NCI-H187 treated with DMSO at 0.1 percent for 48 hours (cell line): ENCODE data around the gene FRMPD4.
"Not testable (repeated sequence)": the region's sequence is repeated elsewhere in the genome, so short reads cannot be mapped to it uniquely, and the experiment has no call there.

ENCODE experiments used
- DNase-seq: peaks from one replicate; lab custom pipeline; 2025; lab: John Stamatoyannopoulos, UW

FRMPD4 gene

DNA sequence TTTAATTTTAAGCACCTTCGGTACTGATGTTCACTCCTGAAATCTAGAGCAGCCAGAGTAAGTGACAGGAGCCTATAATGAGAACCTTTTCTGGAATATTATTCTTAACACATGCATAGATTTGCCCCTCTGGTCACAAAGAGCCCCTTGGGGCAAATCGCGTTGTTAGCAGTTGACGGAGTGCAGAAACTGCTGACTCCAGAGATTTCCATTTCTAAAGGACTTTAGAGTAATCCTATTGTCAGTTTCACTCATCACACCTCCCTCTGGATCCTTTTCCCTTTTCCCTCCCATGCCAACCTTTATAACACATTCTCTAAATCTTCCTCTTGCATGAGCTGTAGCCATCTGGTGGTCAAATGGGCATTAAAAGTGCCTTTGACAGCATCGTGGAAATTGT, 388.0 kb downstream of the FRMPD4 start:
- DNase-seq: no peak

DNA sequence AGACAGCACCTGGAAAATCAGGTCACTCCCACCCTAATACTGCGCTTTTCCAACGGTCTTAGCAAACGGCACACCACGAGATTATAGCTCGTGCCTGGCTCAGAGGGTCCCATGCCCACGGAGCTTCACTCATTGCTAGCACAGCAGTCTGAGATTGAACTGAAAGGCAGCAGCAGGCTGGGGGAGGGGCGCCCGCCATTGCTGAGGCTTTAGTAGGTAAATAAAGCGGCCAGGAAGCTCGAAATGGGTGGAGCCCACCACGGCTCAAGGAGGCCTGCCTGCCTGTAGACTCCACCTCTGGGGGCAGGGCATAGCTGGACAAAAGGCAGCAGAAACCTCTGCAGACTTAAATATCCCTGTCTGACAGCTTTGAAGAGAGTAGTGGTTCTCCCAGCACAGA, 399.8 kb downstream of the FRMPD4 start:
- not testable (repeated sequence) for DNase-seq

DNA sequence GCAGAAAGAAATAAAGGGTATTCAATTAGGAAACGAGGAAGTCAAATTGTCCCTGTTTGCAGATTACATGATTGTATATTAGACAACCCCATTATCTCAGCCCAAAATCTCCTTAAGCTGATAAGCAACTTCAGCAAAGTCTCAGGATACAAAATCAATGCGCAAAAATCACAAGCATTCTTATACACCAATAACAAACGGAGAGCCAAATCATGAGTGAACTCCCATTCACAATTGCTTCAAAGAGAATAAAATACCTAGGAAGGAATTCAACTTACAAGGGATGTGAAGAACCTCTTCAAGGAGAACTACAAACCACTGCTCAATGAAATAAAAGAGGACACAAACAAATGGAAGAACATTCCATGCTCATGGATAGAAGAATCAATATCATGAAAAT, 404.0 kb downstream of the FRMPD4 start:
- DNase-seq: not testable (repeated sequence)

DNA sequence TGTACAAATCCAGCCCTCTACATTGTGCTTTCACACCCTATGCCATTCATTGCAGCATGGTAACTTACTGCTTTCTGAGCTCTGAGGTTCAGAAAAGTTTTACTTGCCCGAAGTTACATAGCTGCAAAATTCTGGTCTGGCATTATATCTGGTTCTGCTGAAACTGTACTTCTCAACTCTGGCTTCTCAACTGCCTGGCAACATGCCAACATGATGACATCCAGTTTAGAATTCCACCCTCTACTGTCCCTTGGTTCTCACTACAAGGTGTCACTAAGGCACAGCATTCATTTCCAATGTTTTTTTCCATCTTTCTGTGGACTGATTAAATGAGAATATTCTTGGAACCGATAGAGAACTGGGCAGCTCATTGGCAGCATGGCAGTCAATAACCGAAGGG, 410.1 kb downstream of the FRMPD4 start:
- DNase-seq: no peak

DNA sequence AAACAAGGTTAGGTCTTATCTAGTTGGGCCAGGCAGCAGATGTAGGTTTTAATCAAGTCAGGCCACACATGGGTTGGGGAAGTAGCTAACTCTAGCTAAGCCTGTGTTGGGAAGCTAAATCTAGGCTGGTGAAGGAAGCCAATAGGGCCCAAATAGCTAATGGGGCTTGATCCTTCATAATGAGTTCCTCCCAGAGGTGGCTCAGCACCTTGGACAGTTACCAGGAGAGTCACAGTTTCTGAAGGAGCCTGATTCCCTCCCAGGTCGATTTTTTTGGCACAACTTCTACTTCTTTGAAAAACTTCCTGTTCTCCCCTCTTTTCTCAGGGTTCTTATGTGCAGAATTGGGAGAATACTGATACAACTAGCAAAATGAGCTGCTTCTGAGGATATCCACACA, 410.5 kb downstream of the FRMPD4 start:
- no peak for DNase-seq

DNA sequence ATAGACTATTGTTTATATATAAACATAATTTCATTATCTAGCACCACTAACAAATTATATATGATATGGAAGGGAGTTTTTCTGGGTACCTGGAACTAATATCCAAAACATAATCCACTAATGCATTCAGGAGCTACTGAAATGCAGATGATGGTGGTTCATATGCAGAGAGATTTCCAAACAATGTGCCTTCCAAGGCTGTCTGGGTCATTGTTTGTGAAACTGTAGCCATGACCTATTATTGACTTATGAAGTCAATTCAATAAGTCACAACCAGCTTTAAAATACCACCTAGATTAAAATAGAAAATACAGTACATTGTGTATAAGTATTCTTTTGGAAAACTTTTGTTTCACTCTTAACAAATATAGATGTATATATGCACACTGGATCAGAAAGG, 415.9 kb downstream of the FRMPD4 start:
- DNase-seq: no peak

DNA sequence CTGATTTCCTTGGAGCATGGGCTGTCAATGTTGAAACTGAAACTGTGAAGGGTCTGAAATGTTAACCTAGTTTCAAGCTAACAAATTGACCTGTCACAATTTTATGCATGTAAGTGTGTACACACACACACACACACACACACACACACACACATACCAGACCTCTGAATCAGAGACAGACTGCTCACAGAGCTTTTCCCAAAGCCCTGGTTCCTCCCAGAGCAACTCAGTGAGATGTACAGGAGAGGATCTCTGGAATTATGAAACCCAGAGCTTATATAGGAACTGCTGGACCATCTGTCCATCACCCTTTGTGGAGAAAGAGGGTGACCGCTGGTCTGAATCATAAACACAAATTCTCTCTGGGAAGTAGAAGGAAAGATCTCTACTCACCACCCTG, 424.8 kb downstream of the FRMPD4 start:
- DNase-seq: no peak

DNA sequence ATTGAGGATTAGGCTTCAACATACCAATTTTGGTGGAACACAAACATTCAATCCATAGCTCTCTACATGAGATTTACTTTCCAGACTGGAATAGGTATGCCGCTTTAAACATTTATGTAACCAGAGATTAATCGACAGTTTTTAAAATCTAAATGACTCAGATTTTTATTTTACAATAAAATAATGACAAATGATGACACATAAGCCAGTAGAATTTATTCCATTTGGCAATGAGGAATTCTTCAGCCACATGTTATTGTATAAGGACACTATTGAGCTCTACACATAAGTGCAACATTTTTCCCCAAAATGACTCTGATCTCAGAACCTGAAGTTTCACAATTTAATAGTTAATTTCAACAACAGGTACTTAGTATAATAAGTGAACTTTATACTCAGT, 425.9 kb downstream of the FRMPD4 start:
- no peak for DNase-seq

DNA sequence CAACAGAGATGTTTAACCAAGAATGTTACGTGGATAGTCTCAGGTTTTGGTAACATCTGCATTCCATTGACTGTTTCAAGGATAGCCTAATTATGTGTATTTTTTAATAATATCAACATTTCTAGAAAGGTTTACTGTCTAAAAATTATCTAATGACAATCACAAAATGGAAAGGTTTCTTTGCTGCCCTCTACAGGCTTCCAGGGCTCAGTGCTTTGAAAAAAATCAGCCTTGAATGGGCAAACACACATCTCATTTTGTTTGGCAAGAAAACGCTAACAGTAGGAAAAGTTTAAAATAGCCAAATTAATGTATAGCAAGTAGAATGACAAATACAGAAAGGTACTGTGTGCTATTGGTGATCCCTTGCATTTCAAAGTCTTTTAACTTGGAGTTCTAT, 429.6 kb downstream of the FRMPD4 start:
- DNase-seq: no peak

DNA sequence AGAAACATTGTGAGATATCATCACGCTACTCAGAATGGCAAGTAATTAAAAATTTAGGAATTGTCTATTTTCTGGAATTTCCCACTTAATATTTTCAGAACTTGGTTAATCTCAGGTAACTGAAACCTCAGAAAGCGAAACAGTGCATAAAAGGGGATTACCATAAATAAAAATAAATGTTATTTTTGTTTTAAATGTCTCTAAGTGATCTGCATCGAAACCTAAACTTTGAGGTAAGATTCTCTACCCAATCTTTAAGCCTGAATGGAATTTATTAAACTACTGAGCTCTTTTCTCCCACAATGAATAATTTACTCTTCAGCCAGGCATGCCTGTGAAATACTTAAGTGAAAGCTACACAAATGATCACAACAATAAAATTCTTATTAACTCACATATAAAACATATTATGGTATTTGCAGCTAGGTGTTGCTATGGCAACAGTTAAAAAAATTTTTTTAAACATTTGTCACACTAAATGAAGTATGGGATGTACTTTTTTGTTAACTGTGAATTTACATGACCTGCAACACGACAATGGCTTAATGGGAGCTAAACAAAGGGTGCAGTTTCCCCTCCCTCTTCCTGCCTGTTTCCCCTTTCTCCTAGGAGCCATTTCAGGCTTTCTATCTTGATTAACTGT, 432.7 kb downstream of the FRMPD4 start:
- DNase-seq: no peak

DNA sequence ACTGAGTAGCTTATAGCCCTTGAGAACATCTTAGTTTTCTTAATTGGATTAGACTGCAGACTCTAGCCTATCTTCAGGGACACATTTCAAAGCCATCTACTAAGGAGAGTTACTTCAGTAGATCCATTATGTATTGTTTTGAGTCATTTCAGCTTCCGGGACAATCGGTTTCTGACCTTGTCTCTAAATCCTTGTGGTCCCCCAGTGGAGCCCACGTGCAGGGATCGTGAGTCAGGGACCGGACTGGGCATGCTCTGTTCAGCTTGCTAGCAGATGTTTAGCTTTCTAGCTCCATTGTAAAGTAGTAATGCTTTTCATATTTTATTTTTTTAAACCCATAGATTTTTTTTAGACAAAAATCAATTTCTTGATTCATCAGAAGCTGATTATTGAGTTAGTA, 441.0 kb downstream of the FRMPD4 start:
- DNase-seq: no peak

DNA sequence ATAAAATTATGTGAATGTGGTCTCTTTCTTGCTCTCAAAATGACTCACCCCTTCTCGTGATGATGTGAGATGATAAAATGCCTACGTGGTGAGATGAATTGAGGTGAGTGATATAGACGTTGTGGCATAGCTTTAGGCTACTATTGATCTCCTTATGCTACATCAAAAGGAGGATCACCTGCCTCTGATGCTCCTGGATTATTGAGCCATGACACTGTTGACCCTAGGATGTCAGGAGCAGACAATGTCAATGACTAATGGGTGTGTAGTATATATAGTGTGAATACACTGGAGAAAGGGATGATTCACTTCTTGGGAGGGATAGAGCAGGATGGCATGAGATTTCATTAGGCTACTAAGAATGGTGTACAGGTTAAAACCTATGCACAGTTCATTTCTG, 442.3 kb downstream of the FRMPD4 start:
- no peak for DNase-seq

DNA sequence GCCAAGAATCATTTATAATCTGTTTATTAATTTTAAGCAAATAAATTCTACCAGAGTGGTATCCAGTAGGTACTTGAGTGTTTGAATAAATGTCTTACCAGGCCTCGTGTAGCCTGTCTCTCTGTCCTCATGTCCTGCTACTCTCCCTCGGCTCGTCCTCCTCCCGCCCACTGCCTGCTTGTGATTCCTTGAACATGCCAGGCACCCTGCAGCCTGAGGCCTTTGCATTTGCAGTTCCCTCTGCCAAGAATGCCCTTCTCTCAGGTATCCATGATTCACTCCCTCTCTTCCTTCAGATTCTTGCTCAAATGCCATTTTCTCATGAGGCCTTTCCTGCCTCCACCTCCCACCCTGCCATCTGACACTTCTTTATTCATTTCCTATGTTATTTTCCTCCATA, 443.3 kb downstream of the FRMPD4 start:
- DNase-seq: no peak

DNA sequence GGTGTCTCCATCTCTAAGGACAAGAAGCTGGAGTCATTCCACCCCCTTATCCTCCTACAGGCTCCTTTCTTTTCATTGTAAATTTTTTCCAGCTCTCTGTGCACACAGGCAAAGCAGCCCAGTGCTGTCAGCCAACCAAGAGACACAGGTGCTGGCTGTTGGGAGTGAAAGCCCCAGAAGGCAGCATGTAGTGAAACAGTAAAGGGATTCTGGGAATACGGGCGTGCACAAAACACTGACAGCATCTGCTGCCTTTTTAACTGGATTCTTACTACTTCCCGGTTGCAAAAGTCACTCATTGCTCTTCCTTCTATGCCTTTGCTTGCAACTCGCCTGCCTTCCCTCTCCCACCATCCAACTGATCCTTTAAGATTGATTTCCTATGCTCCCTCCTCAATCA, 444.4 kb downstream of the FRMPD4 start:
- DNase-seq: no peak

DNA sequence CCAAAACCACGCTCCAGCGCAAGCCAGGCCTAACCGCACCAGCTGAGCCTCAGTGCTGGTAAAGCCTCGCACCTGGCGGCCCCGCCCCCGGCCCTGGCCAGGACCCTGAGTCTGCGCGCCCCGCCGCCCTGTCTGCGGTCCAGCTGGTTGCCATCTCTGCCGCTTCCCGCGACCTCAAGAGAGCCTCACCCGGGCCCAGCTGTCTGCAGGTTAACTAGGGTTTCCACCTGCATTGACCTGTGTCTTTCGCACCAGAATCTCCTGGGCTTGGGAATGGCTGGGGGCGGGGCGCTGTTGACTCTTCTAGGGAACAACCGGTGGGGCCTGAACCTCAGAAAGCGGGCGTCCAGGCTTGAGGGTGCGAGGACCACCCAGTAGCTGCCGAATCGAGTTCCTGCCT, 445.3 kb downstream of the FRMPD4 start:
- no peak for DNase-seq

DNA sequence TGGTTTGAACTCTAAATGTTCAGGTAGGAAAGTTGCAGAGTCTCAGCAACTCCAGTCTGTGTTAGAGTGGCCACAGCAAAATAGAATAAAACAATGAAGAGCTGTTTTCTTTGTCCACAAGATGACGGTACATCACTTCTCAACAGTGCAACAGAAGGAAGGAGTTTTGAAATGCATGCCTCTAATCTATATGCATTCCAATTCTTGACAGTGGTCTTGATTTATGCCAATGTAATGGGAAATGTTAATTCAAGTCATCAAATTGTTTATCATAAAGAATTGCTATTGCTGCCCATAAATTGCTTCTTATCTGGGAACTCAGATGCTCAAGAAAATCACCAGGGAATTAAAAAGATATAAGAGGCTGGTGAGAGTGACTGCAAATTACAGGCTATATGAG, 457.4 kb downstream of the FRMPD4 start:
- no peak for DNase-seq

DNA sequence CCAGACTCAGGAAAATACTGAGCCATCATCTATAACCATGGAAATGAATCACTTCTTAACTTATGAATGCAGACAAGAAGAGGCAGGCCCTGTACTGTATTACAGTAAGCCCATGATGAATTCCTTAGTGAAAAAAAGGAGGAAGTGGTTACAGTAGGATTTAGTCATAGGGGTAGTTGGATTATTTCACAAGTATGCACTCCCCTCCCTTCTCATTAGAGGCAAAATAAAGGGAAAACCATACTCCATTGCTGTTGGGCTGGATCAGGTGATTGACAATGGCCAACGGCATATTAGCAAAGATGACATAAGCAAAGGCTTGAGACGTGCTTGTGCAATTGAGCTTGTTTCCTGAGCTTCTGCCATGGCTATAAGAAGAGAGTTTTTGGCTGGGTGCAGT, 471.8 kb downstream of the FRMPD4 start:
- no peak for DNase-seq

DNA sequence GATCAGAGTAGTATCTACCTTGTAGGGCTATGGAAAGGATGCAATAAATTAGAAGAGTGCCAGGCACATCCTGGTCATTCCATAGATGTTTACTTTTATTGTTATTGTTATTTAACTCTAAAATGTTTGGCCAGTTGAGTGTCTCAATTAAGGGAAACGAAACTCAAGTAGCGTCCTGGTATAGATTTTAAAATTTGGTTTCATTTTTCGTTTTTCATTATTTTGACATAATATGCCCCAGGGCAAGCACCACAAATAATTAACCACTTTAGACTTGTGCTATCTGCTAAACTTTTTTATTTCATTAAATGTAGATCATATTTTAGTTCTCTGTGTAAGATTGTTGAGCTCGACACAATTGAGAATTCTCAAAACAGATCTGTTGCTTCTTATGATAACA, 473.2 kb downstream of the FRMPD4 start:
- no peak for DNase-seq

DNA sequence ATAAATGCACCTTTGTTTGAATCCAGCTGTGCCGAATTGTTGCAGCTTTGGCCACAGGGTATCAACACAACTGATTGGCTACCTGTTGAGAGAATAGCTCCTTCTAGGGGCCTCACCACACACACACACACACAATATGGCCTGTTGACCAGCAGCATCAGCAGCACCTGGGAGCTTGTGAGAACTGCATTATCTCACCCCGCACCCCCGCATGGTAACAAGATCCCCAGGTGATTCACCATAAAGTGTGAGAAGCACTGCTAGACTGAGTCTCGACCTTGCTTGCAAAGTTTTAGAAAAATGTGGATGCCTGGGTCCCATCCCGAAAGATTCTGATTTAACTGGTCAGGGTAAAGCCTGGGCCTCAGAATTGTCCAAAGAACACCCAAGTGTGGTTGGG, 476.0 kb downstream of the FRMPD4 start:
- no peak for DNase-seq

DNA sequence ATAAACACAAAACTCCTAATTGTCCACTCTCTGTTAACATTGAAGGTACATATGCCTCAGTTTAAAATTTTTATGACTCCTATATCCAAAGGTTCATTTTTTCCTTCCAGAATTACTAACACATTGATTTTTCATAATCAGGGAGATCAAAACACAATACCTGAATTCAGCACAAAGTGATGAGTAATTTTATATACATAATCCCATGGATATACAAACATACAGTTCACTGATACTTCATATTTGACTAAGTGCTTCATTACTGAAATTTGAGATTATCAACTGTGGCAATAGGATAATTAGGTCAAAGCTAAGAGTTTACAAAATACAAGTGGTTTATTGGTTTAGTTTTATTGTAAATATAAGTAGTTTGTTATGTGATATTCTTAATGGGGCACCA, 476.8 kb downstream of the FRMPD4 start:
- no peak for DNase-seq

DNA sequence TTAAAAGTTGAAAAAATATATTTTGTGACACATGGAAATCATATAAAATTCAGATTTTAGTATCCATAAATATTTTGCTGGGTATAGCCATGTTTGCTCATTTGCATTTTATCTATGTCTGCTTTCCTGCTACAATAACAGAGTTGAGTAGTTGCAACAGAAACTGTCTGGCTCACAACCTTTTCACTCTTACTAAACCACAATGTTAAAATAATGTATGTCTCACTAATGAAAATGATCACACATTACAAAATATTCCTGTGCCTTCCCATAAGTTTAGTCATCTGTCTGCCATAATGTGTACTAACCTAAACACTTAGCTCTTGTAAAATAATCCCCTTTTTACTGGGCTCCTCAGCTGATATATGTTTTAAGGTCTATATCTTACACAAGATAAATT, 479.0 kb downstream of the FRMPD4 start:
- DNase-seq: no peak

DNA sequence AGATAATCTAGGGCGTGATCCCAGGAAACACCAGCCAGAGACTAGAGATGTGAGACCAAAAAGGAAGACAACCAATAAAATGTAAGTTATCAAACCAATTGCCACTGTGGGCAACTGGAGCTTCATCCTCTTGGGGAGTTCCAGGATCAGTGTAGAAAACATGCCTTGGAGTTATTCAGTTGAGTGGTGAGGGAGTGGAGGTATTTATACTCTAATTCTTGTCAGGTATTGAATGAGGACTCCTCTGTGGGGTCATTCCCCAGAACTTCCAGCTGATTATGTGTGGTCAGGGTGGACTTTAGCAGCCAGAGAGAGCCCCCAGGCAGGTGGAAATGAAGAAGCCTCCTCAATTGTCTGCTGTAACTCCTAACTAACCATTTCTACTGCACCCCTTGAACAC, 509.0 kb downstream of the FRMPD4 start:
- no peak for DNase-seq

DNA sequence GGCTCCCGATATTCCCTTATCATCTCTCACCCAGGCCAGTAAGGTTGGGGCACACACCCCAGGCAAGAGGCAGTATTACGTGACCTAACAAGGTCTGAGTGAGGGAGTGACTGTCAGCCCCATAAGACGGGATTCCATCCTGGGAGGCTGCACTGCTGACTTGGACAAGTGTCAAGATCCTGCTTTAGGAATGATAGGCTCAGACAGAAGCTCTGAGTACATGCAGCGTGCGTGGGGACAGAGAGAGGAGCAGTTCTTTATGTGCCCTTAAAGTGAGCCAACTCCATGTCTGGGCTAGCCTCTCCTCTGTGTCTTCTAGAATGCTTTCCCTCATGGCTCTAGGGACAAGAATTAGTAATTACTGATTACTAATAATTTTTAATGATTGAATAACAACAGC, 510.7 kb downstream of the FRMPD4 start:
- no peak for DNase-seq

DNA sequence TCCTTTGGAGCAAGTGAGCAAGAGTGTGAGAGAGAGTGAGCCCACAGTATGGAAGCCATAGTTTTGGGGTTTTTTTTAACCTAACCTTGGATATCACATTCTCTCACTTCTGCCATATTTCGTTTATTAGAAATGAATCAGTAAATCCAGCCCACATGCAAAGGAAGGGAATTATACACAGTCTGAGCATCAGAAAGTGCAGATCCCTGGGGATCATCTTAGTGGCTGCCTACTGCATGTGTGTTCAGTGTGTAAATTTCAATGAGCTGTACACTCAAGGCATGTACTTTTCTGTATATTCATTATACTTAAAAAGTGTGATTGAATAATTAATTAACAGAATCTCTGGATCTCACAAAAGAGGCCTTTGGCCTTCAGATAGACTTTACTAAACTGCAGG, 519.2 kb downstream of the FRMPD4 start:
- DNase-seq: no peak

DNA sequence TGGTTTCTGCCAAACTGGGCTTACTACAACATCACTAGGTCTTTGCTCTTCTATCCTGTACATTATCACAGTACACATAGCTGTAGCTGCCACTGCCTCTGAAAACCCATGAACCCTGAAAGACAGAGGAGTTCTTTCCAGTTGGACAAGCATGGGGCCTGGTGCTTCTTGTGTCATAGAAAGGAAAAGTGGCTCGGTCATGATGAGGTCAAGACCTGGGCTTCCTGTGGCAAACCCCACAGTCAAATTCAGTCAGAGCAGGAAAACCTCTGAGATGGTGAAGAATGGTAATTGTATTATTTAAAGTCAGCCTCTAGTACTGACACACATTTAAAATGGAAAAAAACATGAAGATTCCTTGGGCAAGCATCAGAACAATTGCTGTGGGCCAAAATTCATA, 519.6 kb downstream of the FRMPD4 start:
- DNase-seq: no peak
